Aorta (tissue), 5 donors: ENCODE measurements around the gene CDON. TPM values are rescaled to one million over a fixed set of nuclear protein-coding genes. Genes with fewer than 3 reads are reported as not detected.
A peak's percentile ranks its signal among the peaks of the same experiment; 100 is the strongest.

Experiments used
- ATAC-seq: fragments of 200-7000 bp; cut with Tn5 transposase; one replicate; pipeline ENCODE4 v1.9.1; 2022; ENCODE audit warnings: moderate library complexity; ENCODE audit not compliant: low FRiP score
- DNase-seq, 2 donors: peaks; one replicate each; pipeline ENCODE4 v3.0.0-alpha.2; 2020
- H3K27ac ChIP-seq, 2 donors: one replicate each; pipeline ENCODE4 v1.5.1; 2013; ENCODE audit warnings: low read length in 2 of 2, mild to moderate bottlenecking in 2 of 2, moderate library complexity in 2 of 2, control low read depth in 1 of 2, inconsistent platforms in 1 of 2, low read depth in 1 of 2
- H3K27me3 ChIP-seq, 2 donors: one replicate each; pipeline ENCODE4 v1.6.1; 2013; ENCODE audit warnings: control low read depth in 1 of 2, low read length in 1 of 2, mild to moderate bottlenecking in 1 of 2, moderate library complexity in 1 of 2; ENCODE audit not compliant: insufficient read depth in 2 of 2, control insufficient read depth in 1 of 2
- H3K36me3 ChIP-seq, 2 donors: one replicate each; pipeline ENCODE4 v1.6.1; 2013; ENCODE audit warnings: control low read depth in 1 of 2, low read length in 1 of 2, mild to moderate bottlenecking in 1 of 2; ENCODE audit not compliant: insufficient read depth in 2 of 2, control insufficient read depth in 1 of 2
- H3K4me1 ChIP-seq, 2 donors: one replicate each; pipeline ENCODE4 v1.6.1; 2013; ENCODE audit warnings: low read length in 2 of 2, control low read depth in 1 of 2, mild to moderate bottlenecking in 1 of 2, moderate library complexity in 1 of 2; ENCODE audit not compliant: insufficient read depth in 2 of 2, control insufficient read depth in 1 of 2
- H3K4me3 ChIP-seq, 2 donors: one replicate each; pipeline ENCODE4 v1.5.1; 2013; ENCODE audit warnings: low read length in 2 of 2, control low read depth in 1 of 2, mild to moderate bottlenecking in 1 of 2
- H3K9me3 ChIP-seq: one replicate; pipeline ENCODE4 v1.6.1; 2013; ENCODE audit warnings: mild to moderate bottlenecking, low read length; ENCODE audit not compliant: control insufficient read depth
- WGBS, 2 donors: extraction: QIAGEN DNeasy Blood & Tissue Kit; methylation state at CpG; one replicate each; pipeline ENCODE4 v1.1.7; 2013; 5-methylcytosine and 5-hydroxymethylcytosine counted together
- intact Hi-C, 2 donors: fragments of 100-400 bp; cut with DNase I; formaldehyde crosslinking; loops; one replicate each; pipeline versions ENCODE4 v1.14.2 to v1.15.0; 2022
- polyA plus RNA-seq, 2 donors: library from polyadenylated mRNA; stranded (reverse); fragments of 200-250 nt; gene quantifications; one replicate each; pipeline ENCODE4 v1.2.3, GENCODE V29; 2013
- total RNA-seq, 2 donors: library from RNA; stranded (reverse); fragmentation: NEBNext Ultra II Directional; extraction: Animal tissue kit (Norgen Biotek cat#: 25700); gene quantifications; one replicate each; pipeline ENCODE4 v1.2.1, GENCODE V29; 2021
- donor health status: healthy with polysubstance abuse.
- donor health status: Bipolar disorder and iron deficiency.
- donor health status: DM: no; HTN: no; CAD: no.
- donor health status: DM: no; HTN: no; CAD: no.
- donor health status: DM: yes; HTN: yes; CAD: no.

The CDON gene
- total and polyA plus RNA-seq, 4 donors = 0.49 to 50.3 (median 4.5) TPM

DNA sequence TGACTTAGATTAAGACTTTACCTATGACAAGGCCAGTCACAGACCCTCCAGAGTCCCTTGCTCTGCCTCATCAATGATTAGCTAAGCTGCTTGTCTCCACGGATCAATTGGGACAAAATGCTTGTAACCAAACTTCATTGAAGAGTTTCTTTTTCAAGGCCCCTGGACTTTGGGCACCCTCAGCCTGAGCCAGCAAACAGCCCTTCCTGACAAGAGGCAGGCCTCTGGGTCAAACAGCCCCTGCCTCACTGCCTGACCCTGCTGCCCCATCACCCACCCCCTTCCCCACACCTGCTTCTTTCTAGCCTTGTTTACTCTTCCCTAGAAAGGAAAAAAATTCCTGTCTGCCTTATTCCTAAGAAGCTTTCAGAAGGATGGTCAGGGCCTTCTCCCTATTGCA lies 26.3 kb upstream of the CDON start:
- no peaks in the 10 kb centered on the region for H3K36me3 ChIP-seq
- H3K27me3 ChIP-seq = no peaks in the 10 kb centered on the region
- no peak overlapping the region for H3K4me3 ChIP-seq
- WGBS, 2 donors = 59 to 75% methylated on average over 1 of the region's 1 CpG
- intact Hi-C loops = no loop called here
- DNase-seq = no peak
- H3K27ac ChIP-seq = no peak overlapping the region
- ATAC-seq = no peak
- no peaks in the 10 kb centered on the region for H3K4me1 ChIP-seq
- no peaks in the 10 kb centered on the region for H3K9me3 ChIP-seq

DNA sequence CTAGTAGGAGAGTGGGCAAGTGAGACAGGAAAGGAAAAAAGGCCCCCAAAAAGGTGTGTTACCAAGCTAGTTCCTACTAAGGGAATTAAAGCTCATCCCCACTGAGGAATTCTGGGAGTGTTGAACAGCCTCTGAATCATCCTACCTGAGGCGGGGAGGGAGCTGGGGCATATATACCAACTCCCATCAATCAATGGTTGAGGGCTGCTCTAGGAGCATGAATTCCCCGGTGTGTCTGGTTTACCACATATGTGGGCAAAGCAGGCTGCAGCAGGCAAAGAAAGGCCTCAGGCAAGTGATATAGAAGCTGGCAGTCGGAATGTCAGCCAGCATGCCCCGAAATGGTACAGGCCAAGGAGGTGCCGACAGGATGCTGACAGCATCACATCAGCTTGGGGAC lies 23.6 kb upstream of the CDON start:
- Histone ChIP-seq H3K27me3 (no peaks in the 10 kb centered on the region), H3K36me3 (no peaks in the 10 kb centered on the region), H3K4me3 (no peak overlapping the region), H3K27ac (no peak overlapping the region), H3K4me1 (no peaks in the 10 kb centered on the region), H3K9me3 (no peaks in the 10 kb centered on the region)
- WGBS, 2 donors = 76 to 88% methylated on average over 5 of the region's 5 CpGs
- DNase-seq = no peak
- intact Hi-C loops = no loop called here
- no peak for ATAC-seq

DNA sequence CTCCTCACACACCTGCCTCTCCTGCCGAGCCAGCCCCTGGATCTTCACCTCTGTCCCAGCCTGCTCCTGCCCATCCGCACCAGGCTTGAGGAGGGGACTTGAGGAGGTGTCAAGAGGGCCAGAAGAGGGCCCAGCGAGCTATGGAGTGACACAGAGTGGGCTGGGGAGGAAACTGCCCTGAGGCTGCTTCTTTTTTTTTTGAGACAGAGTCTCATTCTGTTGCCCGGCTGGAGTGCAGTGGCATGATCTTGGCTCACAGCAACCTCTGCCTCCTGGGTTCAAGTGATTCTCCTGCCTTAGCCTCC lies 21.9 kb upstream of the CDON start:
- Histone ChIP-seq H3K27me3 (no peaks in the 10 kb centered on the region), H3K36me3 (no peaks in the 10 kb centered on the region), H3K4me3 (no peak overlapping the region), H3K27ac (no peak overlapping the region), H3K9me3 (no peaks in the 10 kb centered on the region), H3K4me1 (no peaks in the 10 kb centered on the region)
- DNase-seq (no peak), ATAC-seq (no peak)
- intact Hi-C loops = no loop called here
- 78 to 84% methylated on average over 4 of the region's 4 CpGs for WGBS, 2 donors

DNA sequence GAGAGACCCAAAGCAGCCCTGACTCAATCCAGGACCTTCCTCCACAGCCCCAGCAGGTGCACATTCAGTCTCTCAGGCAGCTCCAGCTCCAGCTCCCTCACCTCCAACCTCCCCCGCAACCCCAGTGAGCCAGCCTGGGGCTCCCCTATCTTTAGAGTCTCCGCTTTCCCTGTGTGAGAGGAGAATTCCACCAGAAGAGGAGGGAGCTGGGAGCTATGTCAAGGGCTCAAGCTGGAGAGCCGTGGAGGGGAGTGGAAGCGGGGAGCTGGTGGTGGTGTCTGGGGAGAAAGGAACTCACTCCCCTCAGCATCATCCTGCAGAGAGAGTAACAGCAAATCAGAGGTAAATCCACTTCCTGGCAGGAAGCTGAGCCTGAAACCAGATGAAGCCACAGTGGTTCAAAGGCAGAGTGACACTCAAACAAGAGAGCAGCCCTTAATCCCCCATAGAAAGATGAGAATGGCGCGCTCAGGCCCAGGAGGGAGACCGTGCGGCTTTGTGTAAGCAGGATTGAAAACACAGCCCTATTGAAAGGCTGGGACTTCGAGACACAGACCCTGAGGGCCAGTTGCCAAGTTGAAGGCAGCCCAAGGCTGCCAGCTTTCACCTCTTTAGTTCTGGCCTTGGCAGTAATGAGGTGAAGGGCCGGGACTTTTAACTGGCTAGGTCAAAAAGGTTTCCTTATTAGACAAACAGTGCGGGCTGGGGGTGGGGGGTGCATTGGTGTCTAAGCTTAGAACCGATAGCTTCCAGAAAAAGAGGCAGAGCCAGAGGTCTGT lies 21.4 kb upstream of the CDON start:
- no peaks in the 10 kb centered on the region for H3K36me3 ChIP-seq
- no peak for ATAC-seq
- intact Hi-C loops = no loop called here
- H3K9me3 ChIP-seq = no peaks in the 10 kb centered on the region
- H3K4me1 ChIP-seq = no peaks in the 10 kb centered on the region
- no peak overlapping the region for H3K4me3 ChIP-seq
- DNase-seq = no peak
- WGBS, 2 donors = 76 to 82% methylated on average over 12 of the region's 12 CpGs
- no peaks in the 10 kb centered on the region for H3K27me3 ChIP-seq
- no peak overlapping the region for H3K27ac ChIP-seq

DNA sequence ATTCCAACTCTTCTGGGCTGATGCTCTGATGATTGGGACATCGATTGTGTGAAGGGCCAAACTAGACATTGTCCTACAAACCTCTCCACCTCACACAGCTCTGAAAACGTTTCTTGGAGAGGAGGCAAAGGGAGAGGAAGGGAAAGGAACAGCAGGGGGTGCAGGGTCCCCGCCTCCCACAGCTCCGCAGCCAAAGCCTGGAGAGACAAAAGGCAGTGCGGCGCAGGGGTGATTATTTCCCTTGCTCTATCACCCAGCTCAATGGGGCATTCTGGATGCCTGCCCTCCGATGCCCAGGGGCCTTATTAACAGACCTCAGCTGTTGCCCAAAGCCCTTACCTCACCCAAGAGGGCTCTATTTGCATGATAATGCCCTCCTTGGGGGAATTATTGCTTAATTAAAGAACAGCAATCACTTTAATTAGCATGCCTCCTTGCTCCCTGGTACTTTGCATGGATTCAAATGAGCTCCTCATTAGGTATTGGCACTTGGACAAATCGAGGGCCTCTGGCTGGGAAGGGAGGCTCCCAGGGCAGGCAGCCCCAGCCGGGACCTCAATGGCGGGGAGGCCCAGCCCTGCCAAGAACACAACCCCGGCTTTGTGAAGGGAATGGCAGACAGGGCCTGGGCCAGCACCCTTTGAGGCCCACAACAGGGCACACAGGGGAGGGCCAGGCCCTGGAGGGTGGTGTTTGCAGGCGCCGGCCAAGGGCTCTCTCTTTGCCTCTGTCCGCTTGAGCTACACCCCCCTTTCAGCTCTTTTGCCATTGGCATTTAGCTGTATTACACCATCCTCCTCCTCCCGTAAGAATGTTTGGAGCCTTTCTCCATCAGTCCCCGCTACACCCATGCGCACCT lies 19.8 kb upstream of the CDON start:
- DNase-seq (no peak), ATAC-seq (peak; percentile 62)
- no peak overlapping the region for H3K4me3 ChIP-seq
- no peaks in the 10 kb centered on the region for H3K4me1 ChIP-seq
- WGBS, 2 donors = 77 to 82% methylated on average over 17 of the region's 17 CpGs
- intact Hi-C loops = no loop called here
- no peaks in the 10 kb centered on the region for H3K9me3 ChIP-seq
- no peak overlapping the region for H3K27ac ChIP-seq
- H3K36me3 ChIP-seq = no peaks in the 10 kb centered on the region
- H3K27me3 ChIP-seq = no peaks in the 10 kb centered on the region

DNA sequence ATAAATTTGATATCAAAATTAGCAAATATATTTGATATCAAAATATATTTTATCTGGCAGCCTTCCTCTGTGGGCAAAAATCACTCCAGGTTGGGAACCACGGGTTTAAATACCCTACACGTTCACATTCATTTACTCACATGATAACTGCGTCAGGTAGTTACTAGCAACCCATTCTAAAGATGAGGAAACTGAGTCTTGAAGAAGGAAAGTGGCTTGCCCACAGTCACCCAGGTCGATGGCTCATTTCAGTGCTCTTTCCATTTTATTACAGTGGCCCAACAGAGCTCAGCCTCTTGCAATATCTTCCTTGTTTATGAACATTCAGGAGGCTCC lies 19.2 kb upstream of the CDON start:
- Histone ChIP-seq H3K27me3 (no peaks in the 10 kb centered on the region), H3K9me3 (no peaks in the 10 kb centered on the region), H3K27ac (no peak overlapping the region), H3K4me3 (no peak overlapping the region), H3K4me1 (no peaks in the 10 kb centered on the region), H3K36me3 (no peaks in the 10 kb centered on the region)
- 84 to 86% methylated on average over 4 of the region's 4 CpGs for WGBS, 2 donors
- no peak for DNase-seq
- intact Hi-C loops = no loop called here
- ATAC-seq = no peak

DNA sequence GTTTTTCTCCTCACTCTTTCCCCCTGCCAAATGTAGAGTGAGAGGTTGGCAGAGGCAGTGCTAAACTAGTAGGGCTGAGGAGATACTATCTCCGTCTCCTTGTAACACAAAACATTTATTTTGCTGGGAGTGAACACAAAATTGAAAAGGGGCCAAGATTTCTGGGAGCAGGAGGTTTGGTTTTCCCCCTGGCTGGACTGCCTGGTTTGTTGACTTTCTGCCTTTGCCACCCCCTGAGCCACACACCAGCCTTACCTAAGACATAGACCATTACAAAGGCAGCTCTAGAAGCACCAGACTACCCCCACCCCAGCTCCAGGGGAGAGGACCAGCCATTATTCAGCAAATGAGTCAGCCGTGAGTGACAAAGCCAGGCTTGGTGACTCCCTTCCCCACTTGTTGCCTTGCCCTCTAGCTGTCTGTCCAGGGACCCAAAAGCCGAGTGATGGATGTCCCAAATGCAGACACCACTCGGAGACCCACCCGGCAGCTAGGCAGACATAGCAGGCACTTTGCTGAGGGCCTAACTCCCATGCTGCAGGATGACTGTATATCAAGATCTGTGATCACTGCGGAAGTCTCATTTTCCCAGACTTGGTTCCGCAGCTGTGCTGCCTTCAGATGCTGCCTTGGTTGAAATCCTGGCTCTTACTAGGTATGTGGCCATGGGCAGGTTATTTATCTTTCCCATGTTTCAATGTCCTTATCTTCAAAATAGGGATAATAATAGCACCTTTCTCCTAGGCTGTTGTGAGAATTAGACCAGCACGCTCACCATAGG lies 17.7 kb upstream of the CDON start:
- Histone ChIP-seq H3K27ac (no peak overlapping the region), H3K9me3 (no peaks in the 10 kb centered on the region), H3K27me3 (no peaks in the 10 kb centered on the region), H3K4me1 (no peaks in the 10 kb centered on the region), H3K36me3 (no peaks in the 10 kb centered on the region), H3K4me3 (no peak overlapping the region)
- intact Hi-C loops = no loop called here
- WGBS, 2 donors = 53 to 57% methylated on average over 8 of the region's 8 CpGs
- DNase-seq (no peak), ATAC-seq (no peak)

DNA sequence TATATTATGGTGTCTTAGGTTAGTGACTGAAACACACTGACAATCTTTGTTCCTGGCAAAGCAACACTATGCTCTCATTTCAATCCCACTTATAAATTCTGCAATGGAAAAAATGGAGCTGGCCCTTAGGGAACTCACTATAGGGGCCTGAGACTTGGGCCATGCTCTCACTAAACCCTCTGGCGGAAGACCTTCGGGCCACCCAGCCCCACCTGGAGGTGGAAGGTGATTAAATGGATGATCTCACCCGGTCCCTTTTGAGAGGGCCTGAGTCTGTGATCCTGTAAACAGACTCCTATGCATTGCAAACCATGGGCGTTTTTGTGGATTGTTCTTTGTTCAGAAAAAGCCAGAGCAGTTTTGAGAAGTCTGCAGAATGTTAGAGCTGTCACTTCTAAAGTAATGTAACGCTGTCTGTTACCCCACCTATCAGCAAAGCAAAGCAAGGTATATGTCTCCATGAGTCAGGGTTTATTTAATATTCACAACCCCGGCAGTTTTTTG lies 17.0 kb upstream of the CDON start:
- Histone ChIP-seq H3K4me1 (no peaks in the 10 kb centered on the region), H3K27ac (no peak overlapping the region), H3K36me3 (no peaks in the 10 kb centered on the region), H3K4me3 (no peak overlapping the region), H3K9me3 (no peaks in the 10 kb centered on the region), H3K27me3 (no peaks in the 10 kb centered on the region)
- 27 to 33% methylated on average over 6 of the region's 6 CpGs for WGBS, 2 donors
- ATAC-seq (no peak), DNase-seq (no peak)
- intact Hi-C loops = no loop called here
